DND-41 (cell line): ENCODE results near the gene RAB44.

Experiments
- ATAC-seq: fragments of 200-7000 bp; cut with Tn5 transposase; 3 replicates; pipeline ENCODE4 v1.9.1; 2021; ENCODE audit warnings: low read depth; ENCODE audit not compliant: insufficient read depth
- DNase-seq: peaks from one replicate; pipeline ENCODE4 v3.0.0-alpha.2; 2020
- H2AFZ ChIP-seq: 2 replicates; pipeline ENCODE4 v1.6.0; 2012; ENCODE audit warnings: low read depth, low read length
- H3K27ac ChIP-seq: 2 replicates; pipeline ENCODE4 v1.5.1; 2012; ENCODE audit warnings: low read length, inconsistent platforms
- H3K27me3 ChIP-seq: fragments of 200-600 bp; sonication (generic); 2 replicates; pipeline ENCODE4 v1.6.0; 2012; ENCODE audit warnings: low read length, mild to moderate bottlenecking, inconsistent platforms; ENCODE audit not compliant: insufficient read depth, poor library complexity
- H3K36me3 ChIP-seq: 2 replicates; pipeline ENCODE4 v1.5.1; 2012; ENCODE audit warnings: low read length, inconsistent platforms; ENCODE audit not compliant: insufficient read depth
- H3K4me1 ChIP-seq: 2 replicates; pipeline ENCODE4 v1.5.1; 2012; ENCODE audit warnings: mild to moderate bottlenecking, low read length; ENCODE audit not compliant: insufficient read depth
- H3K4me2 ChIP-seq: 2 replicates; pipeline ENCODE4 v1.6.0; 2012; ENCODE audit warnings: mild to moderate bottlenecking, moderate library complexity, low read length, inconsistent platforms; ENCODE audit not compliant: insufficient read depth
- H3K4me3 ChIP-seq, 2 experiments: fragments of 200-600 bp in 1 of 2; shearing (Covaris generic) in 1 of 2; 2 replicates each; pipeline ENCODE4 v1.5.1; 2012 to 2016; ENCODE audit warnings: inconsistent platforms in 2 of 2, low read length in 2 of 2, mild to moderate bottlenecking in 2 of 2, low read depth in 1 of 2, moderate library complexity in 1 of 2
- H3K79me2 ChIP-seq: 2 replicates; pipeline ENCODE4 v1.6.0; 2012; ENCODE audit warnings: low read length, inconsistent platforms; ENCODE audit not compliant: insufficient read depth
- H3K9ac ChIP-seq: 2 replicates; pipeline ENCODE4 v1.6.0; 2012; ENCODE audit warnings: low read depth, mild to moderate bottlenecking, inconsistent platforms, low read length, moderate library complexity
- H3K9me3 ChIP-seq: 2 replicates; pipeline ENCODE4 v1.5.1; 2012; ENCODE audit warnings: low read length, moderate library complexity, mild to moderate bottlenecking, inconsistent platforms; ENCODE audit not compliant: insufficient read depth, severe bottlenecking
- H4K20me1 ChIP-seq: 2 replicates; pipeline ENCODE4 v1.6.0; 2012; ENCODE audit warnings: low read length; ENCODE audit not compliant: insufficient read depth
- CTCF ChIP-seq: IDR thresholded peaks from 2 replicates; pipeline ENCODE4 v1.5.1; 2012; ENCODE audit warnings: borderline replicate concordance, low read length, moderate library complexity, mild to moderate bottlenecking; ENCODE audit not compliant: poor library complexity, severe bottlenecking; ENCODE audit errors: extremely low read depth
- EZH2 ChIP-seq: IDR thresholded peaks from 3 replicates; pipeline ENCODE4 v1.6.1; 2012; ENCODE audit warnings: borderline replicate concordance, low read depth, mild to moderate bottlenecking, moderate library complexity, low read length, inconsistent platforms; ENCODE audit not compliant: severe bottlenecking

Gene RAB44

GRCh38 chr6:36666826-36667591 is 30.6 kb upstream of the RAB44 start:
- no peaks in the 10 kb centered on the region for H3K79me2 ChIP-seq
- no peak for DNase-seq
- TF ChIP-seq EZH2 (no peak), CTCF (no peak)
- no peak for ATAC-seq
- no peak overlapping the region for H3K27ac ChIP-seq
- H2AFZ ChIP-seq, result no peak overlapping the region
- H4K20me1 ChIP-seq, result no peaks in the 10 kb centered on the region
- no peak overlapping the region for H3K4me2 ChIP-seq
- H3K4me1 ChIP-seq, result no peaks in the 10 kb centered on the region
- no peak overlapping the region for H3K9ac ChIP-seq
- H3K4me3 ChIP-seq, result no peak overlapping the region
- H3K9me3 ChIP-seq, result no peaks in the 10 kb centered on the region
- no peaks in the 10 kb centered on the region for H3K36me3 ChIP-seq
- H3K27me3 ChIP-seq, result no peaks in the 10 kb centered on the region

- Histone ChIP-seq H3K27ac (no peak overlapping the region), H3K36me3 (no peaks in the 10 kb centered on the region), H3K79me2 (no peaks in the 10 kb centered on the region), H2AFZ (no peak overlapping the region), H3K4me3 (no peak overlapping the region), H3K9me3 (no peaks in the 10 kb centered on the region), H3K4me2 (no peak overlapping the region), H4K20me1 (no peaks in the 10 kb centered on the region), H3K4me1 (no peaks in the 10 kb centered on the region), H3K9ac (no peak overlapping the region), H3K27me3 (no peaks in the 10 kb centered on the region)
- no peak for ATAC-seq
- TF ChIP-seq EZH2 (no peak), CTCF (no peak)
- no peak for DNase-seq
Observed at GRCh38 chr6:36668591-36668990, 29.0 kb upstream of the RAB44 start.

- H3K4me2 ChIP-seq, result no peak overlapping the region
- H4K20me1 ChIP-seq, result no peaks in the 10 kb centered on the region
- ATAC-seq (no peak), DNase-seq (no peak)
- H3K4me1 ChIP-seq, result no peaks in the 10 kb centered on the region
- H3K27me3 ChIP-seq, result no peaks in the 10 kb centered on the region
- H3K9me3 ChIP-seq, result no peaks in the 10 kb centered on the region
- H3K27ac ChIP-seq, result no peak overlapping the region
- H2AFZ ChIP-seq, result no peak overlapping the region
- H3K36me3 ChIP-seq, result no peaks in the 10 kb centered on the region
- H3K4me3 ChIP-seq, result no peak overlapping the region
- no peak overlapping the region for H3K9ac ChIP-seq
- no peak for TF ChIP-seq CTCF
- H3K79me2 ChIP-seq, result no peaks in the 10 kb centered on the region
Observed at GRCh38 chr6:36669002-36669401, 28.6 kb upstream of the RAB44 start.

- H3K79me2 ChIP-seq, result no peaks in the 10 kb centered on the region
- H3K36me3 ChIP-seq, result no peaks in the 10 kb centered on the region
- TF ChIP-seq EZH2 (no peak), CTCF (no peak)
- no peaks in the 10 kb centered on the region for H3K4me1 ChIP-seq
- DNase-seq (no peak), ATAC-seq (no peak)
- H3K9ac ChIP-seq, result no peak overlapping the region
- no peak overlapping the region for H3K27ac ChIP-seq
- no peak overlapping the region for H2AFZ ChIP-seq
- H3K4me3 ChIP-seq, result no peak overlapping the region
- no peaks in the 10 kb centered on the region for H3K27me3 ChIP-seq
- no peaks in the 10 kb centered on the region for H3K9me3 ChIP-seq
- no peak overlapping the region for H3K4me2 ChIP-seq
- H4K20me1 ChIP-seq, result no peaks in the 10 kb centered on the region
Observed at GRCh38 chr6:36670271-36670670, 27.4 kb upstream of the RAB44 start.
